Measurements from ENCODE around the gene LPP.

GRCh38 chr3:188727052-188727451 is 573.1 kb downstream of the LPP start:
- TF ChIP-seq EZH2 (IDR thresholded peaks at IDR 0.05; ENCODE audit: low read depth) (no peak), CTCF (conservative IDR thresholded peaks at IDR 0.05) (no peak)

All from PC-9 (cell line).